ENCODE measurements around the gene CEACAM5.

CEACAM5 gene

DNA sequence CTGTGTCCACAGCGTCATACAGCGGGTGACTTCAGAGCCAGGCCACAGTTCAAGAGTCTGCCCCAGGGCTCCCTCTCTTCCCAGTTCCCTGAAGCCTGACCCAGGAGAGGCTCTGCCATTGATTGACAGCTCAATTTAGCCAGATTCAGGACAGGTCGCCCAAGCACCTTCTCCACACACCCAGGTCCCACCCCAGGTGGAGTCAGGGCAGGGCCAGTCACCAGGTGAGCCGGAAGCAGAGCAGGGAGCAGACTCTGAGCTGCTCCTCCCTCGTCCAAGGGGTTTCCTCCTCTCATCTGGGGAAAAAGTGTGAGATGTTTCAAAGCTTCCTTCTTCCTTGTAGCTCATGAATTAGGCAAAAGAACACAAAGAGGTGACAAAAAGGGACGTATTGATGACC lies 26.0 kb upstream of the CEACAM5 start (continued):
- TF ChIP-seq, protein P1, sequence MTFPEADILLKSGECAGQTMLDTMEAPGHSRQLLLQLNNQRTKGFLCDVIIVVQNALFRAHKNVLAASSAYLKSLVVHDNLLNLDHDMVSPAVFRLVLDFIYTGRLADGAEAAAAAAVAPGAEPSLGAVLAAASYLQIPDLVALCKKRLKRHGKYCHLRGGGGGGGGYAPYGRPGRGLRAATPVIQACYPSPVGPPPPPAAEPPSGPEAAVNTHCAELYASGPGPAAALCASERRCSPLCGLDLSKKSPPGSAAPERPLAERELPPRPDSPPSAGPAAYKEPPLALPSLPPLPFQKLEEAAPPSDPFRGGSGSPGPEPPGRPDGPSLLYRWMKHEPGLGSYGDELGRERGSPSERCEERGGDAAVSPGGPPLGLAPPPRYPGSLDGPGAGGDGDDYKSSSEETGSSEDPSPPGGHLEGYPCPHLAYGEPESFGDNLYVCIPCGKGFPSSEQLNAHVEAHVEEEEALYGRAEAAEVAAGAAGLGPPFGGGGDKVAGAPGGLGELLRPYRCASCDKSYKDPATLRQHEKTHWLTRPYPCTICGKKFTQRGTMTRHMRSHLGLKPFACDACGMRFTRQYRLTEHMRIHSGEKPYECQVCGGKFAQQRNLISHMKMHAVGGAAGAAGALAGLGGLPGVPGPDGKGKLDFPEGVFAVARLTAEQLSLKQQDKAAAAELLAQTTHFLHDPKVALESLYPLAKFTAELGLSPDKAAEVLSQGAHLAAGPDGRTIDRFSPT (tag by site-specific recombination; IDR thresholded peaks at IDR 0.05), result no peak
- no peak for TF ChIP-seq ZIC2 (tag by site-specific recombination; IDR thresholded peaks at IDR 0.05)

DNA sequence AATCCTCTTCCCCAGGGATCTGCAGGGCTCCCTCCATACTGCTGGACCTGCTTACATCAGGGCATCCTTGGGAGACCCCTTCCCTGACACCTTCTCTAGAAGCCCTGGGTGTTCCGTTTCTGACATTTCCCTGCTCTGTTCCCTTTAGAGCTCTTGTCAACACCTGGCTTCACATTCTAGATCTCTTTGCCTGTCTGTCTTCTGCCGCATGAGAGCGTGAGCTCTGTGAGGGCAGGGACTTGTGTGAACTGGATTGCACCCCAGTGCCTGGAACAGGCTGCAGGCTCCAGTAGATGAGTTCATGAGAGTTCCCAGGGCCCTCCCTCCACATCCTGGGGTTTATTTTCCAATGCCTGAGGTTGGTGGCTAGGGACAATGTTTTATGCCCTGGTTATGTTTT lies 21.0 kb upstream of the CEACAM5 start:
- H3K4me3 ChIP-seq (ENCODE audit: low read depth, low read length), result no peak overlapping the region
- H3K4me1 ChIP-seq (ENCODE audit: control insufficient read depth, insufficient read depth, low read length), result no peaks in the 10 kb centered on the region
- CTCF ChIA-PET, result interaction anchor here (1.8 to 6.7 kb wide), 3 partner anchors 19 to 66 kb away, joined by 10 to 96 read pairs (median 13); no protein-coding TSS in a partner anchor
- H3K9me3 ChIP-seq (ENCODE audit: control insufficient read depth, insufficient read depth, low read depth, low read length), result no peaks in the 10 kb centered on the region
- no peak overlapping the region for H3K27ac ChIP-seq (ENCODE audit: extremely low read depth, low read depth, low read length)
- H3K36me3 ChIP-seq (ENCODE audit: control insufficient read depth in 2 of 2, insufficient read depth in 1 of 2, low read length in 2 of 2), result no peaks in the 10 kb centered on the region
- POLR2A ChIA-PET, result no interaction called here
- TF ChIP-seq, protein P2, sequence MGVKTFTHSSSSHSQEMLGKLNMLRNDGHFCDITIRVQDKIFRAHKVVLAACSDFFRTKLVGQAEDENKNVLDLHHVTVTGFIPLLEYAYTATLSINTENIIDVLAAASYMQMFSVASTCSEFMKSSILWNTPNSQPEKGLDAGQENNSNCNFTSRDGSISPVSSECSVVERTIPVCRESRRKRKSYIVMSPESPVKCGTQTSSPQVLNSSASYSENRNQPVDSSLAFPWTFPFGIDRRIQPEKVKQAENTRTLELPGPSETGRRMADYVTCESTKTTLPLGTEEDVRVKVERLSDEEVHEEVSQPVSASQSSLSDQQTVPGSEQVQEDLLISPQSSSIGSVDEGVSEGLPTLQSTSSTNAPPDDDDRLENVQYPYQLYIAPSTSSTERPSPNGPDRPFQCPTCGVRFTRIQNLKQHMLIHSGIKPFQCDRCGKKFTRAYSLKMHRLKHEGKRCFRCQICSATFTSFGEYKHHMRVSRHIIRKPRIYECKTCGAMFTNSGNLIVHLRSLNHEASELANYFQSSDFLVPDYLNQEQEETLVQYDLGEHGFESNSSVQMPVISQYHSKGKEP (tag by site-specific recombination; IDR thresholded peaks at IDR 0.05), result no peak
- no peak for TF ChIP-seq ZNF146 (tag by site-specific recombination; IDR thresholded peaks at IDR 0.05)

DNA sequence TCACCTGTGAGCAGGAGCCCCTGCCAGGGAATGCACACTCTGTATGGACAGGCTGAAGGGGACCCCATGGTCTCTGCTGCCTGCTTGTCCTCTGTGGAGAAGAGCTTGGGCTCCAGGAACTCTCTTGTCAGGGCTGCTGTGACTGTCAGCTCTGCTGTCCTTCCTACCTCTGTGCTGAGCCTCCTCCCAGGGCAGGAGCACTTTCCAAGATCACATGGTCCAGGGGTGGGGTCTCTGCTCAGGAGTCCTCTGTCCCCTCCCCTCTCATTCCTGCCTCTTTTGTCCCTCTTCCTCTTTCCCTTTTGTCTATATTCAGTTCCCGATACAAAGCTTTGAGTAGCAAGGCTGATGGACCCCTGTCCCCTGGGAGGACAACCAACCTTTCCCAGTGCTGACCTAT lies 20.3 kb upstream of the CEACAM5 start, which contains the start of gene CEACAM7:
TSS of gene CEACAM7 (minus strand) at position 173 of the 400 bp plus-strand sequence. CDS start at position 68, 105 bp downstream.
- Histone ChIP-seq H3K4me3 (ENCODE audit: low read depth, low read length) (no peak within 1 kb of the TSS), H3K4me1 (ENCODE audit: control insufficient read depth, insufficient read depth, low read length) (no peaks in the 10 kb centered on the region), H3K27ac (ENCODE audit: extremely low read depth, low read depth, low read length) (no peak within 1 kb of the TSS), H3K36me3 (ENCODE audit: control insufficient read depth in 2 of 2, insufficient read depth in 1 of 2, low read length in 2 of 2) (no peaks in the 10 kb centered on the region), H3K9me3 (ENCODE audit: control insufficient read depth, insufficient read depth, low read depth, low read length) (no peaks in the 10 kb centered on the region)
- ChIA-PET CTCF (interaction anchor here (0.8 to 6.7 kb wide), 5 partner anchors 19 to 137 kb away, joined by 3 to 96 read pairs (median 10); no protein-coding TSS in a partner anchor), POLR2A (no interaction called here)
- no peak for TF ChIP-seq ZNF311 (tag by site-specific recombination; IDR thresholded peaks at IDR 0.05; ENCODE audit: borderline replicate concordance)

DNA sequence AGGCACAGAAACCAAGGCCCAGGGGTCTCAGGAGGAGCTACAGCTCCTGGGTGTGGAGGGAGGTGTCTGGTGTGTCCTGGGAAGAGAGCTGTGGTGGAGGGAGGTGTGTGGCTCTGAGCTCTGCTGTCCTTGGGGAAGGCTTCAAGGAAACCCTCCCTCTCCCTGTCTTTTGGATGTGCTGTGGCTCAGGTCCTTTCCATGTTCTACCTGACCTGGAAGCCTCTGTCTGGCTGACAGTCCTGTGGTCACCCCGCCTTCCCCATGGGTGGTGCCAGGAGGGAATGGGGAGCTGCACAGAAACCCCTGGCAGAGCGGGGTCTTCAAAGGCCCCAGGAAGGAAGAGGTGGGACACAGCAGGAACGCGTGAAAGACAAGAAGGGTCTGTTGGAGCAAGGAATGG lies 19.7 kb upstream of the CEACAM5 start:
- H3K27ac ChIP-seq (ENCODE audit: extremely low read depth, low read depth, low read length), result no peak overlapping the region
- CTCF ChIA-PET, result interaction anchor here (0.8 to 6.7 kb wide), 7 partner anchors 13 to 136 kb away, joined by 3 to 96 read pairs (median 9); no protein-coding TSS in a partner anchor
- no peak overlapping the region for H3K4me3 ChIP-seq (ENCODE audit: low read depth, low read length)
- POLR2A ChIA-PET, result no interaction called here
- H3K9me3 ChIP-seq (ENCODE audit: control insufficient read depth, insufficient read depth, low read depth, low read length), result no peaks in the 10 kb centered on the region
- no peaks in the 10 kb centered on the region for H3K4me1 ChIP-seq (ENCODE audit: control insufficient read depth, insufficient read depth, low read length)
- no peaks in the 10 kb centered on the region for H3K36me3 ChIP-seq (ENCODE audit: control insufficient read depth in 2 of 2, insufficient read depth in 1 of 2, low read length in 2 of 2)
- TF ChIP-seq MYNN (tag by site-specific recombination; IDR thresholded peaks at IDR 0.05; ENCODE audit: borderline replicate concordance), result no peak
- TF ChIP-seq, protein P3, sequence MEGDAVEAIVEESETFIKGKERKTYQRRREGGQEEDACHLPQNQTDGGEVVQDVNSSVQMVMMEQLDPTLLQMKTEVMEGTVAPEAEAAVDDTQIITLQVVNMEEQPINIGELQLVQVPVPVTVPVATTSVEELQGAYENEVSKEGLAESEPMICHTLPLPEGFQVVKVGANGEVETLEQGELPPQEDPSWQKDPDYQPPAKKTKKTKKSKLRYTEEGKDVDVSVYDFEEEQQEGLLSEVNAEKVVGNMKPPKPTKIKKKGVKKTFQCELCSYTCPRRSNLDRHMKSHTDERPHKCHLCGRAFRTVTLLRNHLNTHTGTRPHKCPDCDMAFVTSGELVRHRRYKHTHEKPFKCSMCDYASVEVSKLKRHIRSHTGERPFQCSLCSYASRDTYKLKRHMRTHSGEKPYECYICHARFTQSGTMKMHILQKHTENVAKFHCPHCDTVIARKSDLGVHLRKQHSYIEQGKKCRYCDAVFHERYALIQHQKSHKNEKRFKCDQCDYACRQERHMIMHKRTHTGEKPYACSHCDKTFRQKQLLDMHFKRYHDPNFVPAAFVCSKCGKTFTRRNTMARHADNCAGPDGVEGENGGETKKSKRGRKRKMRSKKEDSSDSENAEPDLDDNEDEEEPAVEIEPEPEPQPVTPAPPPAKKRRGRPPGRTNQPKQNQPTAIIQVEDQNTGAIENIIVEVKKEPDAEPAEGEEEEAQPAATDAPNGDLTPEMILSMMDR (tag by site-specific recombination; IDR thresholded peaks at IDR 0.05), result no peak
- TF ChIP-seq YY2 (tag by site-specific recombination; IDR thresholded peaks at IDR 0.05), result no peak
- no peak for TF ChIP-seq ZNF501 (tag by site-specific recombination; IDR thresholded peaks at IDR 0.05)
- TF ChIP-seq ZNF114 (tag by site-specific recombination; IDR thresholded peaks at IDR 0.05), result no peak
- no peak for TF ChIP-seq GLI4 (tag by site-specific recombination; IDR thresholded peaks at IDR 0.05)
- TF ChIP-seq, protein P4, sequence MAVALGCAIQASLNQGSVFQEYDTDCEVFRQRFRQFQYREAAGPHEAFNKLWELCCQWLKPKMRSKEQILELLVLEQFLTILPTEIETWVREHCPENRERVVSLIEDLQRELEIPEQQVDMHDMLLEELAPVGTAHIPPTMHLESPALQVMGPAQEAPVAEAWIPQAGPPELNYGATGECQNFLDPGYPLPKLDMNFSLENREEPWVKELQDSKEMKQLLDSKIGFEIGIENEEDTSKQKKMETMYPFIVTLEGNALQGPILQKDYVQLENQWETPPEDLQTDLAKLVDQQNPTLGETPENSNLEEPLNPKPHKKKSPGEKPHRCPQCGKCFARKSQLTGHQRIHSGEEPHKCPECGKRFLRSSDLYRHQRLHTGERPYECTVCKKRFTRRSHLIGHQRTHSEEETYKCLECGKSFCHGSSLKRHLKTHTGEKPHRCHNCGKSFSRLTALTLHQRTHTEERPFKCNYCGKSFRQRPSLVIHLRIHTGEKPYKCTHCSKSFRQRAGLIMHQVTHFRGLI (tag by site-specific recombination; IDR thresholded peaks at IDR 0.05), result no peak
- no peak for TF ChIP-seq ZIC2 (tag by site-specific recombination; IDR thresholded peaks at IDR 0.05)
- TF ChIP-seq ZNF184 (tag by site-specific recombination; IDR thresholded peaks at IDR 0.05), result no peak
- no peak for TF ChIP-seq ZNF521 (tag by site-specific recombination; IDR thresholded peaks at IDR 0.05)
- TF ChIP-seq ZNF555 (tag by site-specific recombination; conservative IDR thresholded peaks at IDR 0.05), result no peak
- TF ChIP-seq ZNF654 (tag by site-specific recombination; IDR thresholded peaks at IDR 0.05; ENCODE audit: low read depth), result no peak
- TF ChIP-seq ZNF658 (tag by site-specific recombination; IDR thresholded peaks at IDR 0.05), result no peak
- no peak for TF ChIP-seq MZF1 (tag by site-specific recombination; IDR thresholded peaks at IDR 0.05; ENCODE audit: borderline replicate concordance)
- no peak for TF ChIP-seq WT1 (tag by site-specific recombination; IDR thresholded peaks at IDR 0.05)
- TF ChIP-seq ZNF133 (tag by site-specific recombination; IDR thresholded peaks at IDR 0.05), result no peak
- TF ChIP-seq, protein P5, sequence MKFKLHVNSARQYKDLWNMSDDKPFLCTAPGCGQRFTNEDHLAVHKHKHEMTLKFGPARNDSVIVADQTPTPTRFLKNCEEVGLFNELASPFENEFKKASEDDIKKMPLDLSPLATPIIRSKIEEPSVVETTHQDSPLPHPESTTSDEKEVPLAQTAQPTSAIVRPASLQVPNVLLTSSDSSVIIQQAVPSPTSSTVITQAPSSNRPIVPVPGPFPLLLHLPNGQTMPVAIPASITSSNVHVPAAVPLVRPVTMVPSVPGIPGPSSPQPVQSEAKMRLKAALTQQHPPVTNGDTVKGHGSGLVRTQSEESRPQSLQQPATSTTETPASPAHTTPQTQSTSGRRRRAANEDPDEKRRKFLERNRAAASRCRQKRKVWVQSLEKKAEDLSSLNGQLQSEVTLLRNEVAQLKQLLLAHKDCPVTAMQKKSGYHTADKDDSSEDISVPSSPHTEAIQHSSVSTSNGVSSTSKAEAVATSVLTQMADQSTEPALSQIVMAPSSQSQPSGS (tag by site-specific recombination; IDR thresholded peaks at IDR 0.05; ENCODE audit: low read depth), result no peak
- no peak for TF ChIP-seq ZSCAN16 (tag by site-specific recombination; IDR thresholded peaks at IDR 0.05)

All from HEK293 (cell line).